B cell (primary cell): ENCODE data around the gene LRRC39. TPM values are rescaled to one million over a fixed set of nuclear protein-coding genes. Genes with fewer than 3 reads are reported as not detected.

ENCODE experiments used
- ATAC-seq: fragments of 200-7000 bp; cut with Tn5 transposase; one replicate; pipeline ENCODE4 v1.10.0; 2021; ENCODE audit warnings: low read depth, mild to moderate bottlenecking, moderate number of reproducible peaks, moderate library complexity
- CTCF ChIA-PET: fragments of 350-600 bp; sonication (Branson Sonifier 250); formaldehyde crosslinking; loops from one replicate; lab custom pipeline; 2021; ENCODE audit warnings: antibody characterized with exemption, inconsistent platforms; lab: Charles Lee
- POLR2A ChIA-PET: fragments of 350-600 bp; sonication (Branson Sonifier 250); formaldehyde crosslinking; loops from one replicate; lab custom pipeline; 2021; ENCODE audit warnings: antibody characterized with exemption; lab: Charles Lee
- DNase-seq: peaks from one replicate; pipeline ENCODE4 v3.0.0; 2013
- H2AFZ ChIP-seq: 2 replicates; pipeline ENCODE4 v1.6.1; 2012; ENCODE audit warnings: mild to moderate bottlenecking, low read depth, low read length; ENCODE audit not compliant: insufficient read depth, poor library complexity, severe bottlenecking
- H3K27ac ChIP-seq, 2 donors: 1 replicate in 1 of 2; 2 replicates in 1 of 2; pipeline ENCODE4 v1.5.1; 2012 to 2013; ENCODE audit warnings: low read length in 2 of 2, mild to moderate bottlenecking in 2 of 2, moderate library complexity in 1 of 2
- H3K27me3 ChIP-seq, 4 experiments: fragments of 200-600 bp in 1 of 4; sonication (generic) in 1 of 4; replicated peaks in 1 of 4; 1 replicate in 2 of 4; 2 replicates in 2 of 4; pipeline versions ENCODE4 v1.6.1 to v1.7.0; 2013 to 2016; ENCODE audit warnings: low read length in 3 of 4, mild to moderate bottlenecking in 2 of 4, mixed read lengths in 1 of 4, moderate library complexity in 1 of 4; ENCODE audit not compliant: insufficient read depth in 4 of 4, control insufficient read depth in 3 of 4; ENCODE audit errors: control extremely low read depth in 1 of 4
- H3K36me3 ChIP-seq, 2 experiments: replicated peaks in 1 of 2; 1 replicate in 1 of 2; 2 replicates in 1 of 2; pipeline versions ENCODE4 v1.6.1 to v1.7.1; 2013; ENCODE audit warnings: low read length in 1 of 2; ENCODE audit not compliant: insufficient read depth in 2 of 2, control insufficient read depth in 1 of 2; ENCODE audit errors: control extremely low read depth in 1 of 2, extremely low read depth in 1 of 2
- H3K4me1 ChIP-seq, 2 donors: fragments of 200-600 bp in 1 of 2; sonication (generic) in 1 of 2; 1 replicate in 1 of 2; 2 replicates in 1 of 2; pipeline versions ENCODE4 v1.5.1 to v1.6.1; 2013 to 2017; ENCODE audit warnings: low read length in 2 of 2; ENCODE audit not compliant: control insufficient read depth in 2 of 2, insufficient read depth in 2 of 2
- H3K4me2 ChIP-seq: replicated peaks from 2 replicates; pipeline ENCODE3; 2012; ENCODE audit warnings: mild to moderate bottlenecking, low read depth, low read length; ENCODE audit not compliant: poor library complexity, severe bottlenecking
- H3K4me3 ChIP-seq, 5 experiments: fragments of 200-600 bp in 1 of 5; sonication (generic) in 1 of 5; 1 replicate in 3 of 5; 2 replicates in 2 of 5; pipeline versions ENCODE4 v1.5.1 to v1.7.0; 2011 to 2016; ENCODE audit warnings: low read length in 4 of 5, mild to moderate bottlenecking in 4 of 5, low read depth in 2 of 5, control low read depth in 1 of 5, moderate library complexity in 1 of 5; ENCODE audit not compliant: insufficient read depth in 1 of 5; ENCODE audit errors: control extremely low read depth in 1 of 5, extremely low read depth in 1 of 5
- H3K79me2 ChIP-seq: fragments of 200-600 bp; sonication (generic); one replicate; pipeline ENCODE4 v1.6.0; 2016; ENCODE audit warnings: low read length; ENCODE audit not compliant: control insufficient read depth, insufficient read depth
- H3K9ac ChIP-seq: fragments of 200-600 bp; sonication (generic); 2 replicates; pipeline ENCODE4 v1.6.1; 2017; ENCODE audit warnings: mild to moderate bottlenecking, low read length, moderate library complexity
- H3K9me3 ChIP-seq, 3 donors: one replicate each; pipeline versions ENCODE4 v1.6.1 to v1.7.1; 2013; ENCODE audit warnings: low read length in 2 of 3; ENCODE audit not compliant: control insufficient read depth in 2 of 3, insufficient read depth in 1 of 3; ENCODE audit errors: control extremely low read depth in 1 of 3
- H4K20me1 ChIP-seq: 2 replicates; pipeline ENCODE4 v1.6.0; 2012; ENCODE audit warnings: mild to moderate bottlenecking, low read length; ENCODE audit not compliant: insufficient read depth, control insufficient read depth, poor library complexity, severe bottlenecking
- H3K27ac Mint-ChIP-seq: one replicate; pipeline ENCODE4 v1.8.0; 2021; ENCODE audit warnings: mixed read lengths
- H3K27me3 Mint-ChIP-seq: one replicate; pipeline ENCODE4 v1.8.0; 2021; ENCODE audit warnings: mixed read lengths
- H3K4me1 Mint-ChIP-seq: one replicate; pipeline ENCODE4 v1.8.0; 2021; ENCODE audit warnings: mixed read lengths
- H3K4me3 Mint-ChIP-seq: one replicate; pipeline ENCODE4 v1.8.0; 2021; ENCODE audit warnings: mixed read lengths
- H3K9me3 Mint-ChIP-seq: one replicate; pipeline ENCODE4 v1.8.0; 2022; ENCODE audit warnings: mixed read lengths; ENCODE audit not compliant: insufficient read depth
- EZH2 ChIP-seq: IDR thresholded peaks from 2 replicates; pipeline ENCODE4 v1.6.1; 2012; ENCODE audit warnings: borderline replicate concordance, low read depth, mild to moderate bottlenecking, moderate library complexity, low read length; ENCODE audit not compliant: insufficient read depth, poor library complexity, severe bottlenecking
- WGBS: methylation state at CpG from one replicate; pipeline ENCODE4 v1.1.5; 2013; ENCODE audit warnings: missing lambda C conversion rate; ENCODE audit not compliant: insufficient coverage; 5-methylcytosine and 5-hydroxymethylcytosine counted together
- intact Hi-C: fragments of 100-400 bp; cut with micrococcal nuclease; formaldehyde crosslinking; loops from one replicate; pipeline ENCODE4 v1.10.0; 2022
- polyA plus RNA-seq: library from polyadenylated mRNA; depleted of rRNA; stranded (reverse); fragments of >200 nt; gene quantifications from 2 replicates; pipeline ENCODE4 v1.2.3, GENCODE V29; 2012
- total RNA-seq, 2 donors: library from RNA; stranded (reverse); fragments of 120-200 nt in 1 of 2; gene quantifications; 1 replicate in 1 of 2; 2 replicates in 1 of 2; pipeline versions ENCODE4 v1.2.3 to v1.2.4, GENCODE V29; 2013 to 2022
- TF ChIP-seq, protein P1 (sequence below): fragments of 200-600 bp; IDR thresholded peaks from one replicate; pipeline ENCODE4 v1.8.0; 2022; ENCODE audit warnings: antibody characterized with exemption, mild to moderate bottlenecking

Gene LRRC39
- total and polyA plus RNA-seq, 2 donors (not counting 1 experiment from before 2014, with no cell fraction given), result 0.91 to 1.5 TPM

DNA sequence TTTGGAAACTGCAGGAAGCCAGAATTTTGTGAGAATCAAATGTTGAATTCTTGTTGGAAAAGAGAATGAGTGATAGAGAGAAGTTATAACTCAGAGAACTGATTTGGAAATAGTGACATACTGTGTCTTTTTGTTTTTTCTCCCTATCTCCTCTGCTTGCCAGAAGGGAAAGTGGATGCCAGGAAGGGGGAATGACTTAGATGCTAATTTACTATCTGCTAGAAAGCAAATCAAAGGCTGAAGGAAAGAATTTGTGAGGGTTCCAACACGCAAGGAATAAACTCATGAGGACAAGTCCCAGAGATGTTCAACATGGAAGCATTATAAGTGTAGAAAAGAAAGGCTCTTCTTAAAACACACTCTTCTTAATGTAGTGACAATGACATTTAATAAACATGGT is 20.5 kb upstream of the LRRC39 start:
- Mint-ChIP-seq H3K27ac (no peak overlapping the region), H3K9me3 (no peaks in the 10 kb centered on the region), H3K4me3 (no peak overlapping the region), H3K27me3 (no peaks in the 10 kb centered on the region), H3K4me1 (no peaks in the 10 kb centered on the region)
- Histone ChIP-seq H3K27ac (no peak overlapping the region), H3K9me3 (no peaks in the 10 kb centered on the region), H3K4me1 (no peaks in the 10 kb centered on the region), H3K9ac (no peak overlapping the region), H3K79me2 (no peaks in the 10 kb centered on the region), H3K4me2 (no peak overlapping the region), H2AFZ (no peak overlapping the region), H3K36me3 (peaks cover 7 to 36% of the 10 kb centered on the region in 2 experiments), H3K27me3 (no peaks in the 10 kb centered on the region), H4K20me1 (no peaks in the 10 kb centered on the region), H3K4me3 (no peak overlapping the region)
- DNase-seq (no peak), ATAC-seq (no peak)
- ChIA-PET CTCF (no interaction called here), POLR2A (no interaction called here)
- WGBS, result no CpG with 5 or more reads among the region's 1 CpG
- intact Hi-C loops, result no loop called here
- no peak for TF ChIP-seq EZH2
- TF ChIP-seq, protein P1, sequence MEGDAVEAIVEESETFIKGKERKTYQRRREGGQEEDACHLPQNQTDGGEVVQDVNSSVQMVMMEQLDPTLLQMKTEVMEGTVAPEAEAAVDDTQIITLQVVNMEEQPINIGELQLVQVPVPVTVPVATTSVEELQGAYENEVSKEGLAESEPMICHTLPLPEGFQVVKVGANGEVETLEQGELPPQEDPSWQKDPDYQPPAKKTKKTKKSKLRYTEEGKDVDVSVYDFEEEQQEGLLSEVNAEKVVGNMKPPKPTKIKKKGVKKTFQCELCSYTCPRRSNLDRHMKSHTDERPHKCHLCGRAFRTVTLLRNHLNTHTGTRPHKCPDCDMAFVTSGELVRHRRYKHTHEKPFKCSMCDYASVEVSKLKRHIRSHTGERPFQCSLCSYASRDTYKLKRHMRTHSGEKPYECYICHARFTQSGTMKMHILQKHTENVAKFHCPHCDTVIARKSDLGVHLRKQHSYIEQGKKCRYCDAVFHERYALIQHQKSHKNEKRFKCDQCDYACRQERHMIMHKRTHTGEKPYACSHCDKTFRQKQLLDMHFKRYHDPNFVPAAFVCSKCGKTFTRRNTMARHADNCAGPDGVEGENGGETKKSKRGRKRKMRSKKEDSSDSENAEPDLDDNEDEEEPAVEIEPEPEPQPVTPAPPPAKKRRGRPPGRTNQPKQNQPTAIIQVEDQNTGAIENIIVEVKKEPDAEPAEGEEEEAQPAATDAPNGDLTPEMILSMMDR, result no peak

DNA sequence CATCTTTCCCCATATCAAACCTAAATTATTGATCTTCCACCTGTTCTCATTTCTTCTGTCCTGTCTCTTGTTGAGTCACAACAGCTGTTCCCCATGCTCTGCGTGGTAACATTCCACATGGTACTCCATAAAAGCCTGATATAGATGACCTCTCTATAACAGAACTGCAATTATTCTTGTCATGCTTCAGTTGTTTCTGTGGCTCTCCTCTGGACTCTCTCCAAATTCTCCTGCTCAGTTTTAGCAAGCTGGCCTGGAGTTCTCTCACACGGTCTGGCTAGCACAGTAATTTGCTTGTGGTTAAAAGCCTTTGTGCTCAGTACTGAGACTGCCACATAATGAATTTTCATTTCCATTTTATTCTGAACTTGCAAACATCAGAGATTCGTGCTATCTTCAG is 10.6 kb upstream of the LRRC39 start:
- Mint-ChIP-seq H3K27me3 (no peaks in the 10 kb centered on the region), H3K4me1 (peaks cover 10% of the 10 kb centered on the region), H3K27ac (no peak overlapping the region), H3K9me3 (no peaks in the 10 kb centered on the region), H3K4me3 (no peak overlapping the region)
- Histone ChIP-seq H3K79me2 (no peaks in the 10 kb centered on the region), H3K9me3 (no peaks in the 10 kb centered on the region), H3K4me3 (no peak overlapping the region), H3K36me3 (peaks cover 0 to 3% of the 10 kb centered on the region in 2 experiments), H3K27ac (no peak overlapping the region), H3K4me2 (no peak overlapping the region), H2AFZ (no peak overlapping the region), H3K27me3 (no peaks in the 10 kb centered on the region), H3K9ac (no peak overlapping the region), H3K4me1 (peaks cover 9 to 11% of the 10 kb centered on the region in 2 donors), H4K20me1 (no peaks in the 10 kb centered on the region)
- intact Hi-C loops, result no loop called here
- no peak for DNase-seq
- ChIA-PET POLR2A (no interaction called here), CTCF (no interaction called here)
- no peak for TF ChIP-seq EZH2
- TF ChIP-seq, protein P1, result no peak
- no peak for ATAC-seq
- 100% methylated on average over 1 of the region's 3 CpGs for WGBS
